Raji (cell line): Measurements from ENCODE around the gene IL36RN.

Experiments used
- POLR2A ChIP-seq: IDR thresholded peaks from 2 replicates; pipeline ENCODE4 v1.6.1; 2011; ENCODE audit warnings: low read depth, low read length, control low read depth; ENCODE audit not compliant: insufficient read depth

The IL36RN gene

DNA sequence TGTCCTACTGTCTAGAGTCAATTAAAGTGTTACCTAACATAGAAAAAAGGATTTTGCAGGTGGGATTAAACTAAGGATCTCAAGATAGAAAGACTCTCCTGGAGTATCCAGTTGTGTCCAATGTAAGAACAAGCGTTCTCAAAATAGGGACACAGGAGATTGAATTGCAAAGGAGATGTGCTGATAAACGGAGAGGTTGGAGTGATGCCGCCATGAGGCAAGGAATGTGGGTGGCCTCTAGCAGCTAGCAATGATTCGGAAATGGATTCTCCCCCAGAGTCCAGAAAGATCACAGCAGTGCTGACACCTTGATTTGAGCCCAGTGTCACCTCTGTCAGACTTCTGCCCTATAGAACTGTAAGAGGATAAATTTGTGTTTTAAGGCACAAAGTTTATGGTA is 44.3 kb downstream of the IL36RN start:
- no peak for TF ChIP-seq POLR2A

DNA sequence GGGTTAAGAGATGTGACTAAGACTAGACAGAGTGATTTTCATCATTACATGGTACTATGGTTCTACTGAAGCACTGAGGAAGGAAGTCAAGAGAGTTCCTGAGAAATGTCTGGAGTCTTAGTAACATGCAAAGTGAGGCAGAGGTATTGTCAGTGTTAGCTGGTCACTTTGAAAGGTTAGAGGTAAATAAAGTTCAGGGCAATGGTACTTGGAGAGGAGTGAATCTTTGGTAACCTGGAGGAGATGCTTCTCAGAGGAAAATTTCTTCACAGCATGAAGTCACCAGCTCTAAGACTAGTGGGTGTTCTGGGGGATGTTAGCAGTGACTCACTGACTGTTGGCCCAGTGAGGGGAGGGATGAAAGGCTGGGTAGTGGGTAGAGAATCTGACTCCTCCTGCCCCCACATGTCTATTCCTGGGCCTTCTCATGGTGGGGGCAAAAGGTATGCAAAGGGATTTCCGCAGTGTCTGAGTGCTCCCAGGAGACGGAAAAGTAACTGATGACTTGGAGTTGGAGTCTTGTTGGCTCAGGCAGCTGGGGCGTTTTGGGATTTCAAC is 45.1 kb downstream of the IL36RN start:
- TF ChIP-seq POLR2A: no peak

DNA sequence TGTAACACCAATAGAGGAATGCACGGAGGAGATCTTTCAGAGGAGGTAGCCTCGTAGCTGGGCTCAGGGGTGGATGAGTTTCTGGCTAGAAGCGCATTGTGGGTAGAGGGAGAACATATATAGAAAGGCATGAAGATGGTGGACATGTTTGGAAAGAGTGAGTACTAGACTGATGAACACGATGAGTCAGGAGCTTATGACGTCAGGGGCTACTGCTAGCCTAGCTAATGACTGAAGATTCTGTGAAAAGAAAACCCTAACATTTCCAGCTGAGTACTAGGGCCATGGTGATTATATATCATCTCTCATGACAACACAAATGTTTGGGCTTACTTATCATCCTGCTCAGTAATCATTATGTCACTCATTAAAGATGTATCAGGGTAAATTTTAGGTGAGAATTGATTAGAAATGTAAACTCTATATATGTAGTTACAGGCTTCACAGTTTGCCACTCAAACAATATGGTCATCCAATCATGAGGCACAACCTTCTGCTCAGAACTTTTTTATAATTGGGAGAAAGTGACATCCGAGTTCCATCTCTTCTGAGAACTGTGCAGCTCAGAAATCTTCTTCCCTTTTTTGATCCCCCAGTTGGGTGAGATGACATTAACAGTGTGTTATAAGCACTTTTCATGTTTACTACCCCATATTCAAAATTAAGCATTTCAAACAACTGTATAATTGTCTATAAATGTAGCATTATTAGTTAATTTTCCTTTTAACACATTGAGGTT is 46.2 kb downstream of the IL36RN start:
- TF ChIP-seq POLR2A: no peak

DNA sequence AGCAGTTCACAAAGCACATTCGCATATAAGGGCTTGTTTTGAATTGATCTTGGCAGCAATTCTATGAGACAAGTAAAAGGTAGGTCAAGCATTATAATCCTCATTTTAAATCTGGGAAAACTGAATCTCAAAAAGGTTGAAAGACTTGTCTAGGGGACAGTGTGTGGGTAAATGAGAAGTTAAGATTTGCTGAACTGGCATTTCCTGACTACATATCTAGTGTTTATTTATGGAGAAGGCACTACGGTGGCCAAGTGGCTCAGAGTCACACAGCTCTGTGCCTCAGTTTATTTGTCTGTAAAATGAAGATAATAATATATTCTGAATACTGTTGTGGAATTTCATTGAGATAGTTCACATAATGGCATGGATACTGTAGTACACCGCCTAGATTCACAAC is 52.1 kb downstream of the IL36RN start:
- TF ChIP-seq POLR2A: no peak

DNA sequence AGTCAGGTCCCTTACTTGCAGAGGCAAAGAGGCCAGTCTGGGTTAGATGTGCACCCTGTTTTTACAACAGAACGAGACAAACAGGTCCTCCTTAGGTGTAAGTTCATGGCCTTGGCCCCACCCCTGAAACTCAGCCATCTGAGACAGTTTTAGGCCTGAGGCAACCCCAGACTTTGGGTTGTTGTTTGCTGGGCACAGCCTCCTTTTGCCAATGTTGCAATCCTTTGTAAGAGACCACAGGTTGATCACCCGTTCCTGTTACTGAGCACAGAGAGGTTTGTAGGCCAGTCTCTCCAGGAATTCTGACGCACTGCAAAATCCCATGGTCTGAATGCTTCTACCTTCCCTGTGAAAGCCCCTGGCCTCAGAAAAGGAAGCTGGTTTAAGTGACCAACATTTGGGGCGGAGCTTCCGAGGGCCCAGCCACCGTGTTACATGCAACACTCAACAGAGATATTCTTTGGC is 52.9 kb downstream of the IL36RN start:
- TF ChIP-seq POLR2A: no peak

DNA sequence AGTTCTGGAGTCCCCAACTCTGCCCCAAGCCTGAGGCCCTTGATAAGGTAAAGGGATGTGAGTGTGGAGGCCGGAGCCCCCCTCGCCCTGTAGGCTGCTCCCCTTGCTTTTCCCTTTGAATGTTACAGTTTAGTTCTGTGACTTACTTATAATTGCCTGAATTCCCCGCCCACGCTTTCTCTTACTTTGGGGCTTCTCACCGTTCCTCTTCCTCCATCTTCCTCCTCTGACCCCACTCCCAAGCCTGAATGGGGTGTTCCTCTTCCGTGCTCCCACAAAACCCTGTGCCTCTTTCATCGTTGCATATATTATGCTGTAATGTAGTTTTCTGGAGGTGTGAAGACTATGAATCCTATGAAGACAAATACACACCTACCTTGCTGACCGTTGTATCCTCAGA is 53.4 kb downstream of the IL36RN start:
- no peak for TF ChIP-seq POLR2A

DNA sequence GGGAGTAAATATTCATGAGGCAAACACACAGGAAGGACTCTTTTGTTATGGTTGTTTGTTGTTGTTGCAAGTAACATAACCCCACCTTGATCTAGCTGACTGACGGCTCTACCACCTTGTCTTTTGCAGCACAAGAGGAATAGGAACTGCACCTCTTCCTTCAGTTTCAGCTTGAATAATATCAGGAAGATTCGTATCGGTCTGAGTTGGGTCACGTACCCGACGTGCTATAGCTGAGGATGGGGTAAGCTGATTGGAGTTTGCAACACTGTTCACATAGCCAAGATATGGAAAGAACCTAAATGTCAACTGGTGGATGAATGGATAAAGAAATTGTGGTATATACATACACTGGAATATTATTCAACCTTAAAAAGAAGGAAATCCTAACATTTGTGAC is 53.9 kb downstream of the IL36RN start:
- no peak for TF ChIP-seq POLR2A

DNA sequence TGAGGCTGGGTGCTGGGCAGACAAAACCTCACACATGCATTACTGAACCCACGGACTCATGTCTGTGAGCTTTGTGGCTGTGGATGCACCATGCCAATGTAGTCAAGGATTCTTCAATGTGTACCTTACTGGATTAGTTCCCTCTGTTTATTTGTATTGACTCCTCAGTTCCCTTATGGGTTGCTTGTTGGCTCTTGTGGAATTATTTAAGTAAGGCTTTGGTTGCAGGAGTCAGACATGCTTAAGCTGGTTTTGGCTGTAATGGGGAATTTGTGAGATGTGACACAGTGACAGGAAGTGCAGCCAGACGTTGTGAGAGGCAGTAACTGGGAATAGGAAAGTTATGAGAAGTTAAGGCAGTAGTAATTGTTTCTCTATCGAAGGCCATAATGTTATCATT is 54.8 kb downstream of the IL36RN start:
- no peak for TF ChIP-seq POLR2A
